PFSK-1 (cell line): ENCODE measurements around the gene ERBB2.
A peak's percentile ranks its signal among the peaks of the same experiment; 100 is the strongest.

Experiments used
- FOXP2 ChIP-seq: optimal IDR thresholded peaks from 2 replicates; pipeline ENCODE3; 2011; ENCODE audit warnings: borderline replicate concordance, control low read depth, inconsistent platforms; ENCODE audit not compliant: insufficient read depth; ENCODE audit errors: extremely low read length, extremely low read depth
- POLR2AphosphoS5 ChIP-seq: IDR thresholded peaks from 2 replicates; pipeline ENCODE4 v1.6.1; 2012; ENCODE audit warnings: low read depth, mild to moderate bottlenecking, control low read depth, low read length, moderate library complexity
- REST ChIP-seq, 2 experiments: IDR thresholded peaks; 2 replicates each; pipeline versions ENCODE4 v1.6.1 to v1.8.0; 2011 to 2012; ENCODE audit warnings: low read depth in 2 of 2, low read length in 2 of 2, control low read depth in 1 of 2, inconsistent platforms in 1 of 2, mild to moderate bottlenecking in 1 of 2, moderate library complexity in 1 of 2; ENCODE audit not compliant: insufficient read depth in 1 of 2
- SIN3A ChIP-seq: IDR thresholded peaks from 2 replicates; pipeline ENCODE4 v1.6.1; 2012; ENCODE audit warnings: mild to moderate bottlenecking, low read length, moderate library complexity, borderline replicate concordance; ENCODE audit not compliant: insufficient read depth
- TAF1 ChIP-seq: IDR thresholded peaks from 2 replicates; pipeline ENCODE4 v1.6.1; 2012; ENCODE audit warnings: low read length, control low read depth, borderline replicate concordance; ENCODE audit not compliant: insufficient read depth

The ERBB2 gene

GRCh38 chr17:39751637-39752036 lies 51.8 kb downstream of the ERBB2 start:
- no peak for TF ChIP-seq FOXP2
- TF ChIP-seq POLR2AphosphoS5, result no peak
- no peak for TF ChIP-seq REST (IDR thresholded peaks at IDR 0.05; ENCODE audit: insufficient read depth in 1 of 2, low read depth in 2 of 2, low read length in 2 of 2)
- no peak for TF ChIP-seq TAF1
- no peak for TF ChIP-seq SIN3A

GRCh38 chr17:39752241-39752881 lies 52.5 kb downstream of the ERBB2 start:
- TF ChIP-seq REST (IDR thresholded peaks at IDR 0.05; ENCODE audit: insufficient read depth in 1 of 2, low read depth in 2 of 2, low read length in 2 of 2) (no peak), FOXP2 (no peak), POLR2AphosphoS5 (no peak), TAF1 (no peak), SIN3A (no peak)

- no peak for TF ChIP-seq SIN3A
- no peak for TF ChIP-seq POLR2AphosphoS5
- no peak for TF ChIP-seq TAF1
- no peak for TF ChIP-seq FOXP2
- TF ChIP-seq REST (IDR thresholded peaks at IDR 0.05; ENCODE audit: insufficient read depth in 1 of 2, low read depth in 2 of 2, low read length in 2 of 2), result no peak
These were observed 53.8 kb downstream of the ERBB2 start for GRCh38 chr17:39753514-39754160.

- TF ChIP-seq TAF1, result peak; percentile 55; the same call in 1 of the 2 replicates
- TF ChIP-seq SIN3A, result 0 out of 2 replicates have a peak, but pooled peaks have one; percentile 51
- TF ChIP-seq REST (IDR thresholded peaks at IDR 0.05; ENCODE audit: insufficient read depth in 1 of 2, low read depth in 2 of 2, low read length in 2 of 2), result peak in 1 of 2 experiments; percentile 45; a peak in 1 of 4 replicates
- TF ChIP-seq FOXP2, result peak; percentile 70
- no peak; the same call in 1 of the 2 replicates for TF ChIP-seq POLR2AphosphoS5
These were observed 54.5 kb downstream of the ERBB2 start for GRCh38 chr17:39754161-39754957.
